HG02970 (cell line): ENCODE measurements around the gene MRPL30.
"Not testable (repeated sequence)": the region's sequence is repeated elsewhere in the genome, so short reads cannot be mapped to it uniquely, and the experiment has no call there.

Experiments used
- ATAC-seq: cut with Tn5 transposase; IDR thresholded peaks from one replicate; pipeline ENCODE4 v1.9.1; 2021; ENCODE audit warnings: mild to moderate bottlenecking, moderate library complexity, moderate number of reproducible peaks; ENCODE audit not compliant: unreplicated experiment, low FRiP score

Gene MRPL30

DNA sequence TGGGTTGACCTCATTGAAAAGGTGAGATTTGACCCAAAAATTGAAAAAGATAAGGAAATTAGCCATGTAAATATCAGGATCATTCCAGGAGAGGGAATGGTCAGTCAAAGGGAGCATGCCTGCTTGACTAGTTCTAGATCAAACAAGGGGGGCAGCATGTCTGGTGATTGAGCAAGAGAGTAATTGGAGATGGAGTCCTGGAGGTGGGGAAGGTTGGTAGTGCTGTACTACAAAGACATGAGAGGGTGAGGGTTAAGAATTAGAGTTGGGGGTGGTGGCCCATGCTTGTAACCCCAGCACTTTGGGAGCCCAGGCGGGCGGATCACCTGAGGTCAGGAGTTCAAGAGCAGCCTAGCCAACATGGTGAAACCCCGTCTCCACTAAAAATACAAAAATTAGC is 2.0 kb downstream of the MRPL30 start:
- no peak for ATAC-seq

DNA sequence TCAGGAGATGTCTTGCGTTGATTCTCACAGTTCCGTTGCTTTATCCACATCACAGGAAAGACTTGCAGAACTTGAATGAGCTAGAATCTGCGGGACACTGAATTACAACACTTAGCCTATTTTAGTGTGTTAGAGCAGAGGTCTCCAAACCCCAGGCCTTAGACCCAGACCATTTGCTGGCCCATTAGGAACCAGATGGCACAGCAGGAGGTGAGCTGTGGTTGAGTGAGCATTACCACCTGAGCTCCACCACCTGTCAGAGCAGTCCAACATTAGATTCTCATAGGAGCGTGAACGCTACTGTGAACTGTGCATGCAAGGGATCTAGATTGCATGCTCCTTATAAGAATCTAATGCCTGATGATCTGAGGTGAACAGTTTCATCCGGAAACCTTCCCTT is 3.8 kb downstream of the MRPL30 start:
- no peak for ATAC-seq

GRCh38 chr2:99187011-99187410 is 6.0 kb downstream of the MRPL30 start:
- no peak for ATAC-seq

GRCh38 chr2:99188357-99188756 is 7.4 kb downstream of the MRPL30 start:
- ATAC-seq: no peak

- ATAC-seq: no peak
Measured at GRCh38 chr2:99190548-99190947, 9.6 kb downstream of the MRPL30 start.

- ATAC-seq: not testable (repeated sequence)
Measured at GRCh38 chr2:99192364-99192763, 11.4 kb downstream of the MRPL30 start.

- no peak for ATAC-seq
Measured at GRCh38 chr2:99198103-99198841, 17.3 kb downstream of the MRPL30 start.

- ATAC-seq: no peak
Measured at GRCh38 chr2:99200076-99200800, 19.3 kb downstream of the MRPL30 start.

- ATAC-seq: no peak
Measured at GRCh38 chr2:99201959-99202678, 21.1 kb downstream of the MRPL30 start.

DNA sequence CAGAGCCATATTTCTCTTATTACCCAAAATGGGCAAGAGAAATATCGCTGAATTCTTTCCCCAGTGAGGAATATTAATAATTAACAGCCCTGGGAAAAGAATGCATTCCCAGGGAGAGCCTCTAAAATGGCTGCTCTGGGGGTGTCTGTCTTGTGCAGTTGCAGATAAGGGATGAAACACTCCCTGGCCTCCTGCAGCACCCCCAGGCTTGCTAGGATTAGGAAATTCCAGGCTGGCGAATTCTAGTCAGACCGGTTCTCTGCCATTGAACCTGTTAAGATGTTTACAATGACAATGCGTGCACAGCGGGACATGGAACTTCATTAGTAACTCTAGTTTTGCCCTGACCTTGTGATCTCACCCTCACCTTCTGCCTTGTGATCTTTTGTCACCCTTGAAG is 24.5 kb downstream of the MRPL30 start:
- no peak for ATAC-seq

DNA sequence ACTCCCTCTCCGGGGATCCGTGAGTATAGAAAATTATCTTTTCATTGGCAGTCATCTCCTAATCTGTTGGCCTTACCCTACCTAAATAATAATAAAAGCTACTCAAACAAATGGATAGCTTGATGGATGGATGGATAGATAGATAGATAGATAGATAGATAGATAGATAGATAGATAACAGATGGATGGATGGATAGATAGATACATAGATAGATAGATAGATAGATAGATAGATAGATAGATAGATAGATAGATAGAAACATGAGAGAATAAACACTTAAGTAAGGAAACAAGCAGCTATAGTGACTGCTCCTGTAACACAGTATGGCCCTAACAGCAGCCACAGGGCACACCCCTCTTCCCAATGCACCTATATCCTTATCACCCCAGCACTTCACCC is 35.1 kb downstream of the MRPL30 start:
- ATAC-seq: no peak

DNA sequence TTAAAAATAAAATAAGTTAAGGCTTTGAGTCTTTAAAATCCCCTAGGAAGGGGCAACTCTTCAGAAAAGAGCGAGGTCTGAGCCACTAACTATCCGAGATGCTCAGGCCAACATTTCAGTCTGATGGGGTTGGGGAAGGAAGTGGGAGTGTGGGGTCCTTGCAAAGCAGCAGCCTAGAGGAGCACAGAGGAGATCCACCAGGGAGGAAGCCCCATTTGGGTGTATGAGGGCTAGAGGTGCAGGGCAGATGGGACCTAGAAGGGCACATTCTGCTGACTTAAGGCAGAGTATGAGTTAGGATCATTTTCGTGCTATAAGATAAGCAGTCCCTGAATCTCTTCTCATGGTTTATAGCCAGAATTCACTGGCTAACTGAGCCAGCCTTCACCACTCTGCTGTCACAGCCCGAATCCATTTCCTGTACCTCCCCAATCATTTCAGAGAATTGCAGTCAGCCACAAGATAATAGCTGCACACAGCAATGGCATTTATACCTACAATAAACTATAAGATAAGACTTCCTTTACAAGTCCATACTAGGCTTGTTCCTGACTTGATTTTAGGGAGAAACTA is 37.0 kb downstream of the MRPL30 start:
- no peak for ATAC-seq

GRCh38 chr2:99233177-99233576 is 52.2 kb downstream of the MRPL30 start:
- not testable (repeated sequence) for ATAC-seq

DNA sequence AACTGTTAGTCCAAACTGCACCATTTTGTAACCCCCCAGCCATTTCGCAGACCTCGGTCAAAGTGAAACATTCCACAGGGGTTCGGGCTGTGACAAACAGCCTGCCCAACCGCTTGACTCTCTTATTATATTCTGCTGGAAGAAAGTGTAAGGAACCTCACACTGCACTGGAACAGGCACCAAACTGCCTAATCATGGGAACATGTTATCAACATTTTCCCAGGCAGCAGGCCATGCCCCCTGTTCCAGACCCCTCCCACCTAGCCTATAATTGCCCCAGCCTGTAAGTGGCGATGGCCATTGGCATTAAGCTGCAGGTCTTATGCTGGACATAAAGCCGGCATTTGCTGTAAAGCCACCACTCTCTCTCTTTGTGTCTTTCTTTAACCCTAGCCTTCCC is 57.6 kb downstream of the MRPL30 start:
- ATAC-seq: no peak

GRCh38 chr2:99240431-99240830 is 59.4 kb downstream of the MRPL30 start:
- ATAC-seq: no peak

DNA sequence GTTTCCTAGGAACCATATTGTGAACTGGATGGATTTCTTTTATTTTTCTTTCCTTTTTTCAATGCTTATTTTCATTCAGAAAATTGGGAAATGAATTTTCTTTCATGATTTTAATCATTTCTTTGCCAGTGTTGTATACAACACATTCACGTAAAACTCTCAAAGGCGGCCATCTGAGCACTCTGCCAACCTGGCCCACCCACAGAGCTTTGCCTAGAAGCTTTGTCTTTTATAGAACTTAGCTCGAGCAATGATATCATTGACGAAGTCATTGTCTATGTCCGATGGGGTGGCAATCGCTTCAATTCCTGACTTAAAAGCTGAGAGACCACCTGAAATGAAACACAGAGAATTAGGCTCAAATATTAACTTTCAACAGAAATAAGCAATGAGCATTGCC is 61.2 kb downstream of the MRPL30 start:
- no peak for ATAC-seq
